ENCODE data around the gene SRF. TPM values are rescaled to one million over a fixed set of nuclear protein-coding genes. Genes with fewer than 3 reads are reported as not detected.

The SRF gene
- total RNA-seq, 2 experiments from 2014 or later, result 22.8 to 24.2 TPM

- Histone ChIP-seq H4K20me1 (ENCODE audit: insufficient read depth, low read length) (no peaks in the 10 kb centered on the region), H3K4me2 (ENCODE audit: low read length) (no peak overlapping the region), H3K79me2 (ENCODE audit: insufficient read depth, low read depth, low read length) (no peaks in the 10 kb centered on the region; the same call in 1 of the 2 replicates), H3K4me1 (ENCODE audit: insufficient read depth, low read length, poor library complexity, severe bottlenecking) (peaks cover 19% of the 10 kb centered on the region), H3K27ac (ENCODE audit: low read depth, low read length, poor library complexity, severe bottlenecking) (no peak overlapping the region), H3K9me3 (ENCODE audit: low read length) (no peaks in the 10 kb centered on the region), H3K4me3 (ENCODE audit: low read depth, low read length, poor library complexity, severe bottlenecking) (no peak overlapping the region), H2AFZ (ENCODE audit: low read length) (no peak overlapping the region), H3K9me2 (ENCODE audit: insufficient read depth, low read length) (no peaks in the 10 kb centered on the region), H3K36me3 (ENCODE audit: insufficient read depth, low read length) (no peaks in the 10 kb centered on the region; the same call in 1 of the 2 replicates)
- no TSS peak for BruUV-seq (replicated peaks)
- CTCF ChIA-PET (ENCODE audit: unreplicated experiment), result interaction anchor here (3.3 kb wide), 1 partner anchor 15 kb away, joined by 12 read pairs; no protein-coding TSS in a partner anchor
- intact Hi-C loops (cut with micrococcal nuclease; ENCODE audit: unreplicated experiment), result no loop called here
- DNase-seq (ENCODE audit: low spot score), result no peak
- POLR2A ChIA-PET, result interaction anchor here (0.6 kb wide), 1 partner anchor 167 kb away, joined by 4 read pairs; no protein-coding TSS in a partner anchor
- TF ChIP-seq, protein P1, sequence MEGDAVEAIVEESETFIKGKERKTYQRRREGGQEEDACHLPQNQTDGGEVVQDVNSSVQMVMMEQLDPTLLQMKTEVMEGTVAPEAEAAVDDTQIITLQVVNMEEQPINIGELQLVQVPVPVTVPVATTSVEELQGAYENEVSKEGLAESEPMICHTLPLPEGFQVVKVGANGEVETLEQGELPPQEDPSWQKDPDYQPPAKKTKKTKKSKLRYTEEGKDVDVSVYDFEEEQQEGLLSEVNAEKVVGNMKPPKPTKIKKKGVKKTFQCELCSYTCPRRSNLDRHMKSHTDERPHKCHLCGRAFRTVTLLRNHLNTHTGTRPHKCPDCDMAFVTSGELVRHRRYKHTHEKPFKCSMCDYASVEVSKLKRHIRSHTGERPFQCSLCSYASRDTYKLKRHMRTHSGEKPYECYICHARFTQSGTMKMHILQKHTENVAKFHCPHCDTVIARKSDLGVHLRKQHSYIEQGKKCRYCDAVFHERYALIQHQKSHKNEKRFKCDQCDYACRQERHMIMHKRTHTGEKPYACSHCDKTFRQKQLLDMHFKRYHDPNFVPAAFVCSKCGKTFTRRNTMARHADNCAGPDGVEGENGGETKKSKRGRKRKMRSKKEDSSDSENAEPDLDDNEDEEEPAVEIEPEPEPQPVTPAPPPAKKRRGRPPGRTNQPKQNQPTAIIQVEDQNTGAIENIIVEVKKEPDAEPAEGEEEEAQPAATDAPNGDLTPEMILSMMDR (conservative IDR thresholded peaks at IDR 0.05; ENCODE audit: low read length), result no peak
- TF ChIP-seq EZH2phosphoT487 (IDR thresholded peaks at IDR 0.05; ENCODE audit: borderline replicate concordance, low read depth, low read length), result no peak
Measured at GRCh38 chr6:43231053-43231452, 60.0 kb downstream of the SRF start.

Other genes with a start within 250 kb of the SRF start
- 64.7 and 69.3 TPM in 2 replicates for gene CNPY3, start 241.8 kb upstream of the SRF start, total RNA-seq (2014; rRNA removed; shearing (Covaris generic))
- 70.5 and 77.2 TPM in 2 replicates for gene CNPY3, start 241.8 kb upstream of the SRF start, total RNA-seq (2022)
- gene GNMT, start 210.5 kb upstream of the SRF start, total RNA-seq (2014; rRNA removed; shearing (Covaris generic)), result 1.7 TPM in 1 of 2 replicates, not detected in the other
- 1.7 and 2.2 TPM in 2 replicates for gene GNMT, start 210.5 kb upstream of the SRF start, total RNA-seq (2022)
- 24.7 and 26.3 TPM in 2 replicates for gene PEX6, start 192.1 kb upstream of the SRF start, total RNA-seq (2014; rRNA removed; shearing (Covaris generic))
- 22.4 and 23.8 TPM in 2 replicates for gene PEX6, start 192.1 kb upstream of the SRF start, total RNA-seq (2022)
- gene PPP2R5D, start 186.7 kb upstream of the SRF start, total RNA-seq (2014; rRNA removed; shearing (Covaris generic)), result 29.1 and 35.0 TPM in 2 replicates
- 35.6 and 39.5 TPM in 2 replicates for gene PPP2R5D, start 186.7 kb upstream of the SRF start, total RNA-seq (2022)
- gene MEA1, start 157.3 kb upstream of the SRF start, total RNA-seq (2014; rRNA removed; shearing (Covaris generic)), result 70.7 and 76.0 TPM in 2 replicates
- 59.1 and 67.9 TPM in 2 replicates for gene MEA1, start 157.3 kb upstream of the SRF start, total RNA-seq (2022)
- gene KLHDC3, start 157.0 kb upstream of the SRF start, total RNA-seq (2014; rRNA removed; shearing (Covaris generic)), result 78.6 and 89.9 TPM in 2 replicates
- 91.4 and 99.6 TPM in 2 replicates for gene KLHDC3, start 157.0 kb upstream of the SRF start, total RNA-seq (2022)
- 61.1 and 72.6 TPM in 2 replicates for gene RRP36, start 149.6 kb upstream of the SRF start, total RNA-seq (2014; rRNA removed; shearing (Covaris generic))
- gene RRP36, start 149.6 kb upstream of the SRF start, total RNA-seq (2022), result 66.7 and 75.9 TPM in 2 replicates
- 14.1 and 16.9 TPM in 2 replicates for gene CUL7, start 117.4 kb upstream of the SRF start, total RNA-seq (2014; rRNA removed; shearing (Covaris generic))
- gene CUL7, start 117.4 kb upstream of the SRF start, total RNA-seq (2022), result 14.9 and 18.6 TPM in 2 replicates
- 25.8 and 31.8 TPM in 2 replicates for gene MRPL2, start 111.8 kb upstream of the SRF start, total RNA-seq (2014; rRNA removed; shearing (Covaris generic))
- 76.9 and 81.7 TPM in 2 replicates for gene MRPL2, start 111.8 kb upstream of the SRF start, total RNA-seq (2022)
- gene KLC4, start 111.6 kb upstream of the SRF start, total RNA-seq (2014; rRNA removed; shearing (Covaris generic)), result 15.0 and 16.4 TPM in 2 replicates
- 22.5 and 25.2 TPM in 2 replicates for gene KLC4, start 111.6 kb upstream of the SRF start, total RNA-seq (2022)
- gene PTK7, start 95.0 kb upstream of the SRF start, total RNA-seq (2014; rRNA removed; shearing (Covaris generic)), result 12.7 and 18.5 TPM in 2 replicates
- gene PTK7, start 95.0 kb upstream of the SRF start, total RNA-seq (2022), result 12.0 and 13.0 TPM in 2 replicates
- gene CUL9, start 10.9 kb downstream of the SRF start, total RNA-seq (2014; rRNA removed; shearing (Covaris generic)), result 27.4 and 37.0 TPM in 2 replicates
- 31.1 and 32.9 TPM in 2 replicates for gene CUL9, start 10.9 kb downstream of the SRF start, total RNA-seq (2022)
- gene DNPH1, start 58.2 kb downstream of the SRF start, total RNA-seq (2014; rRNA removed; shearing (Covaris generic)), result 111 and 126 TPM in 2 replicates
- gene DNPH1, start 58.2 kb downstream of the SRF start, total RNA-seq (2022), result 58.7 and 65.5 TPM in 2 replicates
- 0.05 and 0.35 TPM in 2 replicates for gene TTBK1, start 72.2 kb downstream of the SRF start, total RNA-seq (2014; rRNA removed; shearing (Covaris generic))
- 1.5 and 1.7 TPM in 2 replicates for gene TTBK1, start 72.2 kb downstream of the SRF start, total RNA-seq (2022)
- not detected in 2 replicates for gene SLC22A7, start 127.0 kb downstream of the SRF start, total RNA-seq (2014; rRNA removed; shearing (Covaris generic))
- gene SLC22A7, start 127.0 kb downstream of the SRF start, total RNA-seq (2022), result not detected in 2 replicates
- 2.7 and 2.9 TPM in 2 replicates for gene CRIP3, start 137.6 kb downstream of the SRF start, total RNA-seq (2014; rRNA removed; shearing (Covaris generic))
- gene CRIP3, start 137.6 kb downstream of the SRF start, total RNA-seq (2022), result 1.7 TPM in 1 of 2 replicates, not detected in the other
- gene ZNF318, start 198.4 kb downstream of the SRF start, total RNA-seq (2014; rRNA removed; shearing (Covaris generic)), result 12.8 and 15.7 TPM in 2 replicates
- gene ZNF318, start 198.4 kb downstream of the SRF start, total RNA-seq (2022), result 24.4 and 24.9 TPM in 2 replicates

Data from OCI-LY7 (cell line).